Transverse colon (tissue), 4 donors: ENCODE data around the gene CDH13. TPM values are rescaled to one million over a fixed set of nuclear protein-coding genes. Genes with fewer than 3 reads are reported as not detected.

Experiments used
- DNase-seq: peaks from one replicate; pipeline ENCODE4 v3.0.0-alpha.2; 2019
- H3K27ac ChIP-seq, 4 donors: fragments of 200-600 bp; sonication (generic); 2 replicates each; pipeline ENCODE4 v1.5.1; 2016 to 2018; ENCODE audit warnings: inconsistent platforms in 4 of 4
- H3K27me3 ChIP-seq: fragments of 200-600 bp; sonication (generic); 2 replicates; pipeline ENCODE4 v1.5.1; 2017; ENCODE audit warnings: inconsistent platforms
- H3K36me3 ChIP-seq, 4 donors: fragments of 200-600 bp; sonication (generic); 2 replicates each; pipeline ENCODE4 v1.5.1; 2017 to 2019; ENCODE audit warnings: inconsistent platforms in 4 of 4
- H3K4me1 ChIP-seq, 4 donors: fragments of 200-600 bp; sonication (generic); 2 replicates each; pipeline ENCODE4 v1.5.1; 2017 to 2020; ENCODE audit warnings: inconsistent platforms in 4 of 4
- H3K4me3 ChIP-seq, 4 donors: fragments of 200-600 bp; sonication (generic); 1 replicate in 1 of 4; 2 replicates in 3 of 4; pipeline versions ENCODE4 v1.5.1 to v1.6.1; 2017 to 2019; ENCODE audit warnings: inconsistent platforms in 4 of 4
- H3K9me3 ChIP-seq, 2 donors: fragments of 200-600 bp; sonication (generic); 2 replicates each; pipeline ENCODE4 v1.5.1; 2017 to 2019; ENCODE audit warnings: inconsistent platforms in 2 of 2
- EP300 ChIP-seq: sonication (generic); formaldehyde crosslinking; IDR thresholded peaks from one replicate; pipeline ENCODE4 v1.6.1; 2017; ENCODE audit warnings: antibody characterized with exemption, low read depth
- POLR2A ChIP-seq: fragments of 450-650 bp; IDR thresholded peaks from one replicate; pipeline ENCODE4 v1.6.1; 2016; ENCODE audit warnings: antibody characterized with exemption, mild to moderate bottlenecking, moderate library complexity
- POLR2AphosphoS5 ChIP-seq, 3 donors: sonication (generic); formaldehyde crosslinking; IDR thresholded peaks; one replicate each; pipeline ENCODE4 v1.6.1; 2016; ENCODE audit warnings: antibody characterized with exemption in 3 of 3
- WGBS, 2 donors: methylation state at CpG; one replicate each; pipeline ENCODE4 v1.1.5; 2018; ENCODE audit warnings: low coverage in 1 of 2; 5-methylcytosine and 5-hydroxymethylcytosine counted together
- in situ Hi-C, 4 donors: fragments of 200-750 bp; cut with MboI; loops; one replicate each; pipeline versions ENCODE4 v1.15.0 to v1.15.1; 2017; ENCODE audit warnings: low sequenced_read_pairs in 3 of 4, low pct_ligation_motif_present in 1 of 4, low pct_unique_long_range_greater_than_20kb in 1 of 4
- intact Hi-C: fragments of 100-400 bp; cut with DNase I; formaldehyde crosslinking; loops from one replicate; pipeline ENCODE4 v1.15.1; 2023; ENCODE audit warnings: low total_unique reads
- total RNA-seq, 4 donors: library from RNA; depleted of rRNA; stranded (reverse); fragments of >200 nt; gene quantifications; one replicate each; pipeline ENCODE4 v1.1.0, GENCODE V29; 2016
- TF ChIP-seq, protein P1 (sequence below), 5 experiments: fragments of 200-600 bp in 3 of 5; fragments of 450-650 bp in 2 of 5; sonication (generic) in 3 of 5; IDR thresholded peaks; 1 replicate in 2 of 5; 2 replicates in 3 of 5; pipeline ENCODE4 v1.5.1; 2016 to 2017; ENCODE audit warnings: antibody characterized with exemption in 5 of 5, inconsistent platforms in 3 of 5, mild to moderate bottlenecking in 2 of 5, moderate library complexity in 1 of 5

Gene CDH13
- total RNA-seq, 4 donors from 2014 or later = 3.8 to 28.1 (median 5.8) TPM

DNA sequence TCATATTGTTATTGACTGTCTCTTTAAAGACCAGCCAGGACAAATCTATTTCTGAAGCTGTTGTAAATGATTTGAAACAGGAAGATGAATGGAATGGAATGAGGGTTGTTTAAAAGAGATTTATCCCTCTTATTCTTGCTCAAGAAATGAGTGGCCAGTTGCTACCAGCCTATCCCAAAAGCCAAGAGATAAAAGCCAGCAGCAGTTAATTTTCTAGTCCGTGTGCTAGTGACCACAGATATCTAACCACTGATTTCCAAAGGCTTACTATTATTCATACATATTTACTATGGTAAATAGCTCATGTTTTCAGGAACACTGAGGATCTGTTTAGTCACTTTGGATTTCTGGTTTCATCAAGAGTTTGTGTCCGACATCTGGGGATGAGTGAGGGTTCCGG lies 105.7 kb downstream of the CDH13 start:
- H3K9me3 ChIP-seq = no peaks in the 10 kb centered on the region
- H3K27ac ChIP-seq = no peak overlapping the region
- DNase-seq = no peak
- in situ Hi-C loops = no loop called here
- H3K27me3 ChIP-seq = no peaks in the 10 kb centered on the region
- TF ChIP-seq POLR2AphosphoS5 (IDR thresholded peaks at IDR 0.05) (no peak), POLR2A (no peak), EP300 (no peak)
- TF ChIP-seq, protein P1, sequence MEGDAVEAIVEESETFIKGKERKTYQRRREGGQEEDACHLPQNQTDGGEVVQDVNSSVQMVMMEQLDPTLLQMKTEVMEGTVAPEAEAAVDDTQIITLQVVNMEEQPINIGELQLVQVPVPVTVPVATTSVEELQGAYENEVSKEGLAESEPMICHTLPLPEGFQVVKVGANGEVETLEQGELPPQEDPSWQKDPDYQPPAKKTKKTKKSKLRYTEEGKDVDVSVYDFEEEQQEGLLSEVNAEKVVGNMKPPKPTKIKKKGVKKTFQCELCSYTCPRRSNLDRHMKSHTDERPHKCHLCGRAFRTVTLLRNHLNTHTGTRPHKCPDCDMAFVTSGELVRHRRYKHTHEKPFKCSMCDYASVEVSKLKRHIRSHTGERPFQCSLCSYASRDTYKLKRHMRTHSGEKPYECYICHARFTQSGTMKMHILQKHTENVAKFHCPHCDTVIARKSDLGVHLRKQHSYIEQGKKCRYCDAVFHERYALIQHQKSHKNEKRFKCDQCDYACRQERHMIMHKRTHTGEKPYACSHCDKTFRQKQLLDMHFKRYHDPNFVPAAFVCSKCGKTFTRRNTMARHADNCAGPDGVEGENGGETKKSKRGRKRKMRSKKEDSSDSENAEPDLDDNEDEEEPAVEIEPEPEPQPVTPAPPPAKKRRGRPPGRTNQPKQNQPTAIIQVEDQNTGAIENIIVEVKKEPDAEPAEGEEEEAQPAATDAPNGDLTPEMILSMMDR (IDR thresholded peaks at IDR 0.05) = no peak
- intact Hi-C loops = no loop called here
- H3K4me1 ChIP-seq = peaks cover 0 to 6% (median 0%) of the 10 kb centered on the region in 4 donors
- WGBS, 2 donors = 69 to 90% methylated on average over 3 of the region's 3 CpGs
- H3K4me3 ChIP-seq = no peak overlapping the region
- H3K36me3 ChIP-seq = no peaks in the 10 kb centered on the region

GRCh38 chr16:82735186-82735585 lies 108.4 kb downstream of the CDH13 start:
- intact Hi-C loops = no loop called here
- peaks cover 0 to 6% (median 0%) of the 10 kb centered on the region in 4 donors for H3K4me1 ChIP-seq
- H3K4me3 ChIP-seq = no peak overlapping the region
- H3K27me3 ChIP-seq = no peaks in the 10 kb centered on the region
- H3K27ac ChIP-seq = peak overlapping the region in 2 of 4 donors; percentile 10 to 23
- WGBS, 2 donors = 53 to 69% methylated on average over 3 of the region's 3 CpGs
- in situ Hi-C loops = no loop called here
- no peak for DNase-seq
- H3K36me3 ChIP-seq = no peaks in the 10 kb centered on the region
- TF ChIP-seq POLR2AphosphoS5 (IDR thresholded peaks at IDR 0.05) (no peak), EP300 (no peak), POLR2A (no peak)
- TF ChIP-seq, protein P1 (IDR thresholded peaks at IDR 0.05) = no peak
- H3K9me3 ChIP-seq = no peaks in the 10 kb centered on the region

- TF ChIP-seq, protein P1 (IDR thresholded peaks at IDR 0.05) = no peak
- TF ChIP-seq EP300 (no peak), POLR2AphosphoS5 (IDR thresholded peaks at IDR 0.05) (peak; percentile 10 to 34 (median 17)), POLR2A (no peak)
- Histone ChIP-seq H3K4me3 (no peak overlapping the region), H3K36me3 (no peaks in the 10 kb centered on the region), H3K27me3 (no peaks in the 10 kb centered on the region), H3K4me1 (peaks cover 0 to 6% (median 0%) of the 10 kb centered on the region in 4 donors), H3K27ac (peak overlapping the region in 3 of 4 donors; percentile 10 to 23 (median 22)), H3K9me3 (no peaks in the 10 kb centered on the region)
- in situ Hi-C loops = no loop called here
- intact Hi-C loops = no loop called here
- WGBS, 2 donors = 55 to 66% methylated on average over 4 to 5 of the region's 5 CpGs
- DNase-seq = no peak
Observed at GRCh38 chr16:82735673-82736091, 108.9 kb downstream of the CDH13 start.

DNA sequence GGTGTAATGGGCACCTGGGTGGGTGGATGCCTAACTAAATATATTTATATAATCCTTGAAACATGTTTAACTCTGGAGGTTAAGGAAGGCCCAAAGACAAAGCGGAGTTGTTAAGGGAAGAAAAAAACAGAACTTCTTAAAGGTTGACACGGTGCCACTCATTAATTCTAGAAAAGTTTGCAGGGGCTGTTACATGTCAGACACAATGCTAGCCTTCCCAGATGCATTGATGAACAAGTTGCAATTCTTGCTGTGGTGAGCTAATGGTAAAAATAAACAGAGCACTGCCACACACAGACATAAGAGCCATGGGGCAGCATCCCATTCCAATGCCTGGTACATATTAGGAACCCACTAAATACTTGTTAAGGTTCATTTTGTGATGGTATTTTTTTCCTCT lies 109.5 kb downstream of the CDH13 start:
- H3K4me1 ChIP-seq = peaks cover 0 to 6% (median 0%) of the 10 kb centered on the region in 4 donors
- no peak for DNase-seq
- H3K9me3 ChIP-seq = no peaks in the 10 kb centered on the region
- no peaks in the 10 kb centered on the region for H3K27me3 ChIP-seq
- in situ Hi-C loops (no loop called here), intact Hi-C loops (no loop called here)
- no peaks in the 10 kb centered on the region for H3K36me3 ChIP-seq
- TF ChIP-seq EP300 (no peak), POLR2A (no peak)
- TF ChIP-seq, protein P1 (IDR thresholded peaks at IDR 0.05) = no peak
- no peak overlapping the region for H3K4me3 ChIP-seq
- 64 to 77% methylated on average over 2 of the region's 2 CpGs for WGBS, 2 donors
- peak overlapping the region in 1 of 4 donors; percentile 22 for H3K27ac ChIP-seq
